HepG2 (cell line): Measurements from ENCODE around the gene RIMBP2. TPM values are rescaled to one million over a fixed set of nuclear protein-coding genes. Genes with fewer than 3 reads are reported as not detected.

Experiments used
- ATAC-seq: fragments of 200-7000 bp; cut with Tn5 transposase; 3 replicates; pipeline ENCODE4 v1.9.1; 2020; ENCODE audit warnings: mild to moderate bottlenecking, moderate library complexity
- BruUV-seq: library from RNA; stranded (reverse); fragments of 400-500 nt; replicated peaks from 2 replicates; lab custom pipeline; 2021; lab: Mats Ljungman, UMichigan
- CTCF ChIA-PET: fragments of 300-600 bp; formaldehyde crosslinking; extraction: SDS; loops from one replicate; lab custom pipeline; 2021; ENCODE audit warnings: low total read pairs, inconsistent platforms, low intra/inter-chr PET ratio; lab: Yijun Ruan, JAX
- POLR2A ChIA-PET: fragments of 350-600 bp; sonication (Branson Sonifier 250); formaldehyde crosslinking; loops from one replicate; lab custom pipeline; 2020; ENCODE audit warnings: antibody characterized with exemption, inconsistent platforms; lab: Yijun Ruan, JAX
- DNase-seq: peaks from one replicate; pipeline ENCODE4 v3.0.0-alpha.2; 2015; ENCODE audit warnings: low spot score
- FAIRE-seq: peaks from 3 replicates; lab custom pipeline; 2011; peaks lifted over from hg19 to GRCh38; lab: Jason Lieb, UNC
- H2AFZ ChIP-seq: one replicate; pipeline ENCODE4 v1.6.1; 2011; ENCODE audit warnings: low read length, inconsistent platforms
- H3K27ac ChIP-seq: fragments of 300-600 bp; 3 replicates; pipeline ENCODE4 v1.8.0; 2011; ENCODE audit warnings: mixed run types, mild to moderate bottlenecking, mixed read lengths, low read length, inconsistent platforms; ENCODE audit not compliant: insufficient read depth; ENCODE audit errors: extremely low read length
- H3K27me3 ChIP-seq, 2 experiments: fragments of 200-600 bp in 1 of 2; 2 replicates in 1 of 2; 3 replicates in 1 of 2; pipeline versions ENCODE4 v1.6.0 to v1.8.0; 2011; ENCODE audit warnings: low read length in 2 of 2, mild to moderate bottlenecking in 2 of 2, moderate library complexity in 2 of 2, inconsistent platforms in 1 of 2; ENCODE audit not compliant: insufficient read depth in 2 of 2, control insufficient read depth in 1 of 2
- H3K36me3 ChIP-seq, 2 experiments: fragments of 200-600 bp in 1 of 2; replicated peaks in 1 of 2; 2 replicates in 1 of 2; 3 replicates in 1 of 2; pipeline versions ENCODE4 v1.5.1 to v1.8.0; 2011; ENCODE audit warnings: low read length in 2 of 2, inconsistent platforms in 1 of 2; ENCODE audit not compliant: insufficient read depth in 2 of 2, control insufficient read depth in 1 of 2
- H3K4me1 ChIP-seq: 2 replicates; pipeline ENCODE4 v1.5.1; 2012; ENCODE audit warnings: low read length, inconsistent platforms; ENCODE audit not compliant: insufficient read depth
- H3K4me2 ChIP-seq: 2 replicates; pipeline ENCODE4 v1.6.0; 2011; ENCODE audit warnings: low read depth, low read length, inconsistent platforms
- H3K4me3 ChIP-seq, 3 experiments: fragments of 200-600 bp in 1 of 3; sonication (generic), shearing (Covaris generic) in 1 of 3; replicated peaks in 1 of 3; 2 replicates each; pipeline ENCODE4 v1.5.1; 2011 to 2016; ENCODE audit warnings: low read length in 3 of 3, inconsistent platforms in 2 of 3, low read depth in 2 of 3, mild to moderate bottlenecking in 2 of 3, control low read depth in 1 of 3, mixed read lengths in 1 of 3; ENCODE audit not compliant: insufficient read depth in 1 of 3
- H3K79me2 ChIP-seq: one replicate; pipeline ENCODE4 v1.6.1; 2011; ENCODE audit warnings: low read length, inconsistent platforms; ENCODE audit not compliant: insufficient read depth
- H3K9ac ChIP-seq: 2 replicates; pipeline ENCODE4 v1.6.0; 2011; ENCODE audit warnings: mild to moderate bottlenecking, low read depth, low read length, inconsistent platforms; ENCODE audit not compliant: insufficient read depth
- H3K9me3 ChIP-seq: 2 replicates; pipeline ENCODE4 v1.5.1; 2012; ENCODE audit warnings: mild to moderate bottlenecking, low read length
- H4K20me1 ChIP-seq: 2 replicates; pipeline ENCODE4 v1.6.0; 2011; ENCODE audit warnings: inconsistent platforms, mild to moderate bottlenecking, low read length, moderate library complexity; ENCODE audit not compliant: insufficient read depth
- GPN1 ChIP-seq: sonication (generic); formaldehyde crosslinking; IDR thresholded peaks from 2 replicates; pipeline ENCODE4 v1.5.1; 2020; ENCODE audit warnings: missing genetic modification reagents, borderline replicate concordance
- HOXA5 ChIP-seq: sonication (generic); formaldehyde crosslinking; IDR thresholded peaks from 2 replicates; pipeline ENCODE4 v1.4.0; 2020; ENCODE audit warnings: missing genetic modification reagents
- ZNF318 ChIP-seq: sonication (generic); formaldehyde crosslinking; IDR thresholded peaks from 2 replicates; pipeline ENCODE4 v1.4.0; 2020; ENCODE audit warnings: mild to moderate bottlenecking, missing genetic modification reagents
- WGBS: methylation state at CpG from one replicate; pipeline ENCODE4 v1.1.6; 2017; ENCODE audit warnings: low lambda C conversion rate; 5-methylcytosine and 5-hydroxymethylcytosine counted together
- in situ Hi-C: cut with HindIII; loops from 2 replicates; pipeline ENCODE4 v1.10.0; 2017; ENCODE audit warnings: low pct_unique_long_range_greater_than_20kb; ENCODE audit not compliant: extremely low pct_ligation_motif_present
- intact Hi-C: fragments of 100-400 bp; cut with micrococcal nuclease; formaldehyde crosslinking; loops from one replicate; pipeline ENCODE4 v1.10.0; 2022; ENCODE audit not compliant: unreplicated experiment
- polyA plus RNA-seq, 8 experiments: library from polyadenylated mRNA; depleted of rRNA in 3 of 8; stranded (reverse) in 7 of 8; unstranded in 1 of 8; fragments of >200 nt; fragmentation: Illumina TruSeq in 4 of 8; extraction: Trizol in 4 of 8; gene quantifications; 2 replicates each; pipeline versions ENCODE4 v1.2.1 to v1.2.3, GENCODE V29; 2011 to 2016; ENCODE audit warnings: low read depth in 4 of 8, missing spikeins in 1 of 8, mixed read lengths in 1 of 8; ENCODE audit not compliant: insufficient read depth in 1 of 8
- total RNA-seq, 5 experiments: library from RNA; depleted of rRNA; stranded (reverse); fragments of >200 nt; fragmentation: Illumina TruSeq; extraction: Trizol; gene quantifications; 2 replicates each; pipeline ENCODE4 v1.2.3, GENCODE V29; 2016; ENCODE audit warnings: low read depth in 1 of 5

Gene RIMBP2
- total and polyA plus RNA-seq, 2 of the 13 experiments (the other 11 are each of a cell fraction or from before 2014, with no cell fraction given) = 0.03 TPM; not detected in 1

- TF ChIP-seq GPN1 (CRISPR knock-in tag) (no peak), ZNF318 (CRISPR knock-in tag) (no peak), HOXA5 (CRISPR knock-in tag) (no peak)
- Histone ChIP-seq H3K27ac (no peak overlapping the region), H3K4me2 (no peak overlapping the region), H3K79me2 (no peaks in the 10 kb centered on the region), H3K4me1 (no peaks in the 10 kb centered on the region), H3K9me3 (no peaks in the 10 kb centered on the region), H3K36me3 (no peaks in the 10 kb centered on the region), H3K9ac (no peak overlapping the region), H4K20me1 (0 out of 2 replicates have a peak, but pooled peaks cover 3% of the 10 kb centered on the region), H3K4me3 (no peak overlapping the region), H2AFZ (no peak overlapping the region), H3K27me3 (peaks cover 7 to 47% of the 10 kb centered on the region in 2 experiments; a peak in 4 of 5 replicates)
- ATAC-seq (no peak), DNase-seq (no peak), FAIRE-seq (no peak)
- in situ Hi-C loops = no loop called here
- intact Hi-C loops = no loop called here
- BruUV-seq = no TSS peak
- POLR2A ChIA-PET = no interaction called here
- CTCF ChIA-PET = no interaction called here
- WGBS = 67% methylated on average over 31 of the region's 41 CpGs
Measured at GRCh38 chr12:130451001-130451930, 264.8 kb downstream of the RIMBP2 start.
